ENCODE results near the gene SLC38A9.
A peak's percentile ranks its signal among the peaks of the same experiment; 100 is the strongest.
"Not testable (repeated sequence)": the region's sequence is repeated elsewhere in the genome, so short reads cannot be mapped to it uniquely, and the experiment has no call there.

Gene SLC38A9

DNA sequence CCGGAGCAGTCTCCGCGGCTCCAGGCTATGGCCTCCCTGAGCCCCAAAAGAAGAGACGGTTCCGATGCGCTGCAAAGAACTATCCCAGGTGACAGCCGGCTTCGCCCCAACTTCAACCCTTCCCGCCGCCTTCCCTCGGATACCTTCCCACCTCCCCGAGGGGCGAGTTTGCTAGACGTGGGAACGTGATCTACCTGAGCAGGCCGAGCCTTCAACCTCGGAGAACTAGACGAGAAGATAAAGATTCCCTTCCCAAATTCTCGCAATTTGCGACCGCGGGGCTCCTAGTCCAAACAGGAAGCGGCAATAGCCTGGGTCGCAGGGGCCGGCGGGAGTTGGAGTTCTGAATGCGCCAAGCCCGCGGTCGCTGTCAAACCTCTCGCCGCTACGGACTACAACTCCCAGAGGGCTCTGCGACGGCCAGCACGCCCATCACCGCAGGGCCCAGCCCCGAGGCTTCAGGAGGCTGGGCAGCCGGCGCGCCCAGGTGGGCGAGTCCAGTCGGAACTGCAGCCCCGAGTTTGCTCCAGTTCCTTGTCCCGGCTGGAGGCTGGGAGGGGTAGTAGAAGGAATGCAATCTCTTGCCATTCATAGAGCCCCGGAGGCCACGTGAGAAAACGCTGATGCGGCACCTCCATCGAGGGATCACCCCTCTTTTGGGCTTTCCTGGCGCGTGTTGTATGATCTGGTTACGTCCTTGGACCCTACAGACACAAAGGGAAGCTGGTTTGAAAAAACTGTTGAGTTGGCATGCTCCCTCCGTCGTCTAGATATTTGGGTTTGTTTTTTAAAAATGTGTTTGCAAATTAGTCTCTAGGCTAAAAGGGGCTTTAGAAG, at the start of gene SLC38A9:
Gene SLC38A9, minus strand, starts transcription at position 302 of the 837 bp plus-strand sequence. CDS start 14,366 bp downstream, outside the sequence.
- DNase-seq (ENCODE audit: low read depth) = peak; percentile 91

- DNase-seq (ENCODE audit: low read depth) = not testable (repeated sequence)
Observed at GRCh38 chr5:55761721-55762120, 49.6 kb upstream of the SLC38A9 start.

DNA sequence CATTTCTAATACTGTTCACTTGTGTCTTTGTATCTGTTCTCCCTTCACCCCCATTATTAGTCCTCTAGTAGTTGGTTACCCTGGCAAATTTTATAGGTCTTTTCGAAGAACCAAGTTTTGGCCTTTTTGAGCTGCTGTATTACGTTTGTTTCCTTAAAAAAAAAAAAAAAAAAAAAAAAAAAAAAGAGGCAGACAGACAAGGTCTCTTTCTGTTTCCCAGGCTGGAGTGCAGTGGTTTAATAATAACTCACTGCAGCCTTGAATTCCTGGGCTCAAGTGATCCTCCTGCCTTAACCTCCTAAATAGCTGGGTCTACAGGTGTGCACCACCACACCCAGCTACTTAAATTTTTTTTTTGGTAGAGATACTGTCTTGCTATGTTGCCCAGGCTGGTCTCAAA, 46.6 kb upstream of the SLC38A9 start:
- DNase-seq (ENCODE audit: low read depth) = no peak

- no peak for DNase-seq (ENCODE audit: low read depth)
Observed at GRCh38 chr5:55758231-55758630, 46.1 kb upstream of the SLC38A9 start.

- DNase-seq (ENCODE audit: low read depth) = no peak
Observed at GRCh38 chr5:55750499-55750898, 38.4 kb upstream of the SLC38A9 start.

DNA sequence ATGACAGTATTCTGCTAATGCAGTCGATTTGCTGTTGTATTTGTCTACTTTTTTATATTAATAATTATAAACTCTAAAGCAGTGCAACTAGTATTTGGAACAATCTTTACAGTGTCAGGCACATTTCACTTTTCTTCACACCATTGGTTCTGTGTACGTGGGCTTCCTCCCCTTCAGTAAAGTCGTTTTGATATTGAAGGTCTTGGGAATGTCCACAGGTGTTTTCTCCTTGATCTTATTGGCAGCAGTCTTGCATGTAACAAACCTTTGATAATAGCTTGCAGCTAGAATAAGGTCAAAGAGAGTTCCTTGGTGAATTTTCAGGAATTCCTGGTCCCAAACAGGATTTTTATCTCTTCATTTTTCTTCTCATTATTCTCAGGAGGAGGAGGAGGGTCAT, 37.9 kb upstream of the SLC38A9 start:
- DNase-seq (ENCODE audit: low read depth) = no peak

GRCh38 chr5:55749387-55749786, 37.3 kb upstream of the SLC38A9 start:
- DNase-seq (ENCODE audit: low read depth) = no peak

- no peak for DNase-seq (ENCODE audit: low read depth)
Observed at GRCh38 chr5:55747778-55748318, 35.7 kb upstream of the SLC38A9 start.

DNA sequence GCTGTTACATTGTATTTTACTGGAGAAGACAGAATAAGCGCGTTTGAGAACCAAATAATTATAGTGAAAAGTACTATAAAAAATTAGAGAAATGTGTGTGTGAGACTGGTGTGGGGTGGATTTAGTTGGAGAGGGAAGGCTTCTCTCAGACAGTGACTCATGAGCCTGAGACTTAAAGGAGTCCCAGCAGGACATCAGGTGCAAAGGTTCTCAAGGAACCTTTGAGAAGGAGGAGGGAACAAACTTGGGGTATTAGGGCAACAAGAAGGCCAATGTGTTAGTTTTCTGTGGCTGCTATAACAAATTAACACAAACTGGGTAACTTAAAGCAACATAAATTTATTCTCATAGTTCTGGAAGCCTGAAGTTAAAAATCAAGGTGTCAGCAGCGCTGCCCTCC, 30.7 kb upstream of the SLC38A9 start:
- no peak for DNase-seq (ENCODE audit: low read depth)

GRCh38 chr5:55737793-55738192, 25.7 kb upstream of the SLC38A9 start, which contains the start of gene DDX4:
TSS of gene DDX4 (plus strand) at chr5:55738061. CDS start at chr5:55738964, 903 bp downstream.
- DNase-seq (ENCODE audit: low read depth) = no peak

DNA sequence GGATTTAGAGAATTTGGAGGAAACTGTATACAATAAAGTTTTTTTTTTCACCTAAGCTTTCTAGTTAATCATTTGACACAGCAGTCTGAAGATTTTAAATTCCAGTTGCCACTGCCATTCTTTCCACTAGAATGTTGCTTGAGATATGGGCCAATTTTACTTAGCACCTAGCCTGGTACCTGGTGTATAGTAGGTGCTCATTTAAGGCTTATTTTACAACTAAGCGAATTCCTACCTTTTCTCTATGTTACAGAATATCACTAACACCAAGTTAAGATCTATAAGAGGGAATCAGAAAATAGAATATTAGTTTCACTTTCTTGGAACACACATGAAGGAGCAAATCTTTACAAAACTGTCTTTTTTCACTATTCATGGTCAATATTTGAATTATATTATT, 22.5 kb upstream of the SLC38A9 start:
- no peak for DNase-seq (ENCODE audit: low read depth)

DNA sequence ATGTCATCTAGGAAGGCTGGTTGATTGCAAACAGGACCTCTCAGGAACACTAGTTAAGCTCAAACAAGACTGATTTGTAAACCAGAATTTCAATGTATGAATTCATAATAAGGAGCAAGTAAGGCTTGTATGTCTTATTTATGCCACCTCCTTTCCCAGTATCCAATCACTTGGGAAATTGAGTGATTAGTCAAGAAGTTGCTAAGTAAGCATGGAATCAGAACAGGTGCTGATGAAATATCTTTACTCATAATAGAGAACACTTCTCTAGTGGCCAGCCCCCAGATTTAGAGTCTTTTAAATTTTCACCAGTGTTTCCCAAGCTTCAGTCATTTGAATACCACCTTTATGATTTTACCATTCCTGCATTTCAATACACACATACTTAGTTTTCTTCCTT, 20.5 kb upstream of the SLC38A9 start:
- DNase-seq (ENCODE audit: low read depth) = no peak

GRCh38 chr5:55731848-55732247, 19.7 kb upstream of the SLC38A9 start:
- DNase-seq (ENCODE audit: low read depth) = no peak

DNA sequence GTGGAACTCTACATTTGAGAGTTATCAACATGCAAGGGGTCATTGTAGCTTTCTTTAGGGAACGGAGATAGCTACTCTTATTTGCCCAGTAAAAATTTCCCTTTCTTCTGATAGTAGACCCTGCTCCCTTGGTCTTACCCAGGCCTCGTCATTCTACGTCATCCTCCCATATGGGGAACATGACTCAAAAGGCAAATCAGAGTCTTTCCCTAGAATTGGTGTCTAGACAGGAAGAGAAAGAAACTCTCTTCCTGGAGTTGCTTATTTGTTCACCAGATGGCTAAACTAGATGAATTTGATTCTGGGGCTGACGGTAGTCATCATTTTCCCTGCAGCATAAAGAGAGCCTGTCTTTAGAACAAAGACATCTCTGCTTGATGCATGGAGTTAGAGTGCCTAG, 12.2 kb upstream of the SLC38A9 start:
- DNase-seq (ENCODE audit: low read depth) = no peak

DNA sequence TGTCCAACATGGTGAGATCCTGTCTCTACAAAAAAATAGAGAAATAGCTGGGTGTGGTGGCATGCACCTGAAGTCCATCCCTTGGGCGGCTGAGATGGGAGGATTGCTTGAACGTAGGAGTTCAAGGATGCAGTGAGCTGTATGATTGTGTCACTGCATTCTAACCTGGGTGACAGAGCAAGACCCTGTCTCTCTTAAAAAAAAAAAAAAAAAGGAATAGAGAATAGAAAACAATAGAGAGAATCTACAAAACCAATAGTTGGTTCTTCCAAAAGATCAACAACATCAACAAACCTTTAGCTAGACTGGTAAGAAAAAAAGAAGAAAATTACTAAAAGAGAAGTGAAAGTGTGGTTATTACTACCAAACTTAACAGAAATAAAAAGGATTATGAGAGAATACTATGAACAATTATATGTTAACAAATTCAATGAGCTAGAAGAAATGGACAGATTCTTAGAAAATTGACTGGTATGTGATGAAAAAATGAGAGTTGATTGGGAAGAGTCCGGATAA, 8.1 kb upstream of the SLC38A9 start:
- no peak for DNase-seq (ENCODE audit: low read depth)

DNA sequence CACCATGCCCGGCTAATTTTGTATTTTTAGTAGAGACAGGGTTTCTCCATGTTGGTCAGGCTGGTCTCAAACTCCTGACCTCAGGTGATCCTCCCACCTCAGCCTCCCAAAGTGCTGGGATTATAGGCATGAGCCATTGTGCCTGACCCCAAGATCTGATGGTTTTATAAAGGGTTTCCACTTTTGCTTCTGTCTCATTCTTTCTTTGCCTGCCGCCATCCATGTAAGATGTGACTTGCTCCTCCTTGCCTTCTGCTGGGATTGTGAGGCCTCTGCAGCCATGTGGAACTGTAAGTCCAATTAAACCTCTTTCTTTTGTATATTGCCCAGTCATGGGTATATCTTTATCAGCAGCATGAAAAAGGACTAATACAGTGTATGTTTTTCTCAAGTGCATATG, 6.9 kb upstream of the SLC38A9 start:
- DNase-seq (ENCODE audit: low read depth) = not testable (repeated sequence)

DNA sequence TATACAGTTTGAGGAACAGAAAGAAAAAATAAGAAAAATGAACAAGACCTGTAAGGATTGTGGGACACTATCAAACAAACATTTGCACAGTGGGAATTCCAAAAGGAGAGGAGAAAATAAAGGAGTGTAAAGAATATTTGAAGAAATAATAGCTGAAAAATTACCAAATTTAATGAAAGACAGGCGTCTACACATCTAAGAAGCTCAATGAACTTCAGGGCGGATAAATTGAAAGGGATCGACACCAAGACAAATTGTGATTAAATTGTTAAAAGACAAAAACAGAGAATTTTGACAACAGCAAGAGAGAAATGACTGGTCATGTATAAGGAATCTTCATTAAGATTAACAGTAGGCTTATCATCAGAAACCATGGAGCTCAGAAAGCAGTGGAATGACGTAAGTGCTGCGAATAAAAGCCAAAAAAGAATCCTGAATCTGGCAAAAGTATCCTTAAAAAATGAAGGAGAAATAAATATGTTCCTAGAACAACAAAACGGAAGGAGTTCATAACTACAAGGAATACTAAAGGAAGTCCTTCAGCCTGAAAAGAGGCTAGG, 3.5 kb upstream of the SLC38A9 start:
- DNase-seq (ENCODE audit: low read depth) = no peak

GRCh38 chr5:55714749-55715148, 2.6 kb upstream of the SLC38A9 start:
- no peak for DNase-seq (ENCODE audit: low read depth)

DNA sequence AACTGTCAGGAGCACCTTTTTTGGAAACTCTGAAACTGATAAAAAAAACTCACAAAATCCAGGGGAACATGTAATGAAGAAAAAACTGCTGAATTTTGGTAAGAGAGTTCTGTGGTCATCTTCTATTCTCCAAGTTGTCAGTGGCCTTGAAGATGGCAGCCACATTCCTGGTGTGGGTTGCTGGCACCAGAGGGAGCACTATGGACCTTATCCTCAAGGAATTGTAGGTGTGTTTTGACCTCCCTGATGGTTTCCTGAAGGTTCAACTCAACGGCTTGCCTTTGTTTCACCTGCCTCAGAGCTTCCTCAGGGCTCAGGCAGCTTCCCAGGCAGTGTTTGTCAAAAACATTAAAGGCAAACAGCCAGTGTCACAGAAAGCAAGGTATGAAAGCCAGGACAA, 2.2 kb upstream of the SLC38A9 start:
- no peak for DNase-seq (ENCODE audit: low read depth)

DNA sequence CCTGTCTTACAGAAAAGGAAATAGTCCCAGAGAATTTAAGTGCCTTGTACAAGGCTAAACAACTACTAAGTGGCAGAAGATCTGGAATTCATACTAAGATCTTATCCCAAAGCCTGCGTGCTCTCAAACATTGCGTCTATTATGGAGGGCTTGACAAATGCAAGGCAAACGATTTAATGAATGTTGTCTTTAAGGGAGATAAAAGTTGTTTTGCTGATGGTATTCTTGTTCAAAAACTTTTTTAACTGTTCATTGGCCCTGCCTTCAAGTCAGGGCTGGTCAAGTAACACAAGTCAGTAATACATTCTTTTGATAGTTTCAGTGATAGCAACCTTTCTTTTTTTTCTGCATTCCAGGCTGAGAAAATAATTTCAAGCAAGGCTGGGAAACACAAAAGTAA, 1.7 kb upstream of the SLC38A9 start:
- DNase-seq (ENCODE audit: low read depth) = no peak

DNA sequence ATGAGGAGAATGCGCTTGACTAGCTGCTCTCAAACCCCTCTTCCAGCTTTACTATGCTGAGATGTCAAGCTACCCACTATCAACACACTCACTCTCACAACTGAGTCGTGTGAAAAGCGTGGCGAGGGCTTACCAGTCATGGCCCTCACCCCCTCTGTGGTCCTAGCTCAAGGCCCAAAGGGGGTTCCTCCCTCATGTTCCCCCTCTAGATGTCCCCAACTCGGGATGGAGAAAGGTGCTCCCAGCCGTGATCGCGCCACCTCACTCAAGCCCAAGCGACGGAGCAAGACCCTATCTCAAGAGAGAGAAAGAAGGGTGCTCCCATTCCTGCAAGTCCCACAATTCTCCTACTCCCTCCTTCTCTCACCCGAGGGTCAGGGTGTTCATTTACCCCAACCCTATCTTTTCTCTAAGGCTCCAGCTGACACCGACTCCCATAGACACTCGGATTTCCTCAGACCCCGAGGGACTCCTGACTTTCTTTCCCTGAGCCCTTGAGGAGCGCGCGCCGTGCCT, 559 bp downstream of the SLC38A9 start:
- no peak for DNase-seq (ENCODE audit: low read depth)

DNA sequence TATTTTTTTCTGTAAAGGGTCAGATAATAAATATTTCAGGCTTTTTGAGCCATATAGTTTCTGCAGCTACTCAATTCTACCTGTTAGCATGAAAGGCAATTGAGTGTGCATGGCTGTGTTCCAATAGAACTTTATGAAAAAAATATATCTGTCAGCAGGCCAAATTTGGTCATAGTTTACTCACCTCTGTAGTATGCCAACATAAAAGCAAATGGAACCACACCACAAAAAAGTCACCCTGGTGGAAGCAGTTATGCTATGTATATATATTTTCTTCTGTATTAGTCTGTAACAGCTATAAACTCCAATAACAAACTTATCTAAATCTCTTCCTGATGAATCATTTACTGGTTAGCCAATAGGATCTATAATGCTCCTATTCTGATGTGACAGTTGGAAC, 3.4 kb downstream of the SLC38A9 start:
- DNase-seq (ENCODE audit: low read depth) = no peak

DNA sequence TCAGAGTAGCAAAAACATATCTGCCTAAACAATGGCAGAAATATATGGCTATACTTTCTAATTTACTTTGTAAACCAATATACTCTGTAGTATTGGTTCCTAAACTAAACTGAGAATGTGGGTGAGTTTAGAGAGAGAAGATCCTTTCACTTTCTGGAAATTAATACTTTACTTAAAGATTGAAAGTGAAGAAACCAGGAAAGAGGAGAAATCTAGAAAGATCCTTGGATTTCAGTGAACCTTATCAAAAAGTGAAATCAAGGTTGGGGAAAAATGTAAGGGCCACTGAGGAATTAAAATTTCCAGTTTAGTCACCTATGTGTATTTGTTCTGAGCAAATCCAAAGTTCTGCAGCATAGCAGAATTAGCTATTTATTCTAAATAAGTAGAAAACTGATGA, 5.9 kb downstream of the SLC38A9 start:
- DNase-seq (ENCODE audit: low read depth) = no peak
